Measurements from ENCODE around the gene TEK.

TEK gene

DNA sequence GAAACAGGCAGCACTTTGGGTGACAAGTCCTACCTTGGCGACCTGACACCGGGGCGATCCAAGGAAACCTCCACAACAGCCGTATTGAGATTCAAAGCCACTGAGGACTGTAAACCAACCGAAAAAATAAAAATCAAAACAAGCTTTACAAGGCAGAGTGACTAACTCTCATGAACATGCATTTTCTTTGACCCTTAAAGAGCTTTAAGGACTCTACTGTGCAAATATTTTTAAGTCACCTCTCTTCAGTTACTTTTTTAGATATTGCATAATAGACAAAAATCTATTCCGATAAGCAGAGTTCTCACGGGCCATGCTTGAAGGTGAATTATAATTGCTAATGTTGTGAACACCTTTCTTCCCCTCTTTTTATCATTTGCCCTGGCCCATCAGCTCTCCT lies 149.6 kb downstream of the TEK start:
- no peak for DNase-seq

DNA sequence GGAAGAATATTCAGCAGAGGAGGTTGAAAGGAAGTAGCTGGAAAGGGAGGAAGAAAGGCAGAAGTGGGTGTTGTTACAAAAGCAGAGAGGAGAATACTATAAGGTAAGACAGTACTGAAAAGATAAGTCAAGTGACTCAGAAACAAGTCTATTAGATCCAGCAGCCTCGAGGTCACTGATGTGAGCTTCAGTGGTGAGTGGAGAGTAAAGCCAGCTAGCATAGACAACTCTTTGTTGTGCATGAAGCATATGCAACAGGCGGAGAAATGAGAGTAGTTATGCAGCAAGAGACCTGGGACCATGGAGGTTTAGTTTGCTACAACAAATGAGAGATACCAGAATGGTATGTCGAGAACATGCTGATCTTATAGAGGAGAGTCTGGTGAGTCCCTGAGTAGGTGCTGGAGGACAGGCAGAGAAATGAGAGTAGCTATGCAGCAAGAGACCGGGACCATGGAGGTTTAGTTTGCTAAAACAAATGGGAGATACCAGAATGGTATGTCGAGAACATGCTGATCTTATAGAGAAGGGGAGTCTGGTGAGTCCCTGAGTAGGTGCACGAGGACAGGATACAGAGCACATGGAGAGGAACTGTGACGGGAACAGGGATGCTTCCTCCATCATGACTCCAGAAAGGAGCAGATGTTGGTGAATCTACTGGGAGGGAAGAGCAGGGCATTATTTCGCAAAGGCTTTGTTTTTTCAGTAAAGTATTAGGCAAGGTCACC lies 151.9 kb downstream of the TEK start:
- no peak for DNase-seq

DNA sequence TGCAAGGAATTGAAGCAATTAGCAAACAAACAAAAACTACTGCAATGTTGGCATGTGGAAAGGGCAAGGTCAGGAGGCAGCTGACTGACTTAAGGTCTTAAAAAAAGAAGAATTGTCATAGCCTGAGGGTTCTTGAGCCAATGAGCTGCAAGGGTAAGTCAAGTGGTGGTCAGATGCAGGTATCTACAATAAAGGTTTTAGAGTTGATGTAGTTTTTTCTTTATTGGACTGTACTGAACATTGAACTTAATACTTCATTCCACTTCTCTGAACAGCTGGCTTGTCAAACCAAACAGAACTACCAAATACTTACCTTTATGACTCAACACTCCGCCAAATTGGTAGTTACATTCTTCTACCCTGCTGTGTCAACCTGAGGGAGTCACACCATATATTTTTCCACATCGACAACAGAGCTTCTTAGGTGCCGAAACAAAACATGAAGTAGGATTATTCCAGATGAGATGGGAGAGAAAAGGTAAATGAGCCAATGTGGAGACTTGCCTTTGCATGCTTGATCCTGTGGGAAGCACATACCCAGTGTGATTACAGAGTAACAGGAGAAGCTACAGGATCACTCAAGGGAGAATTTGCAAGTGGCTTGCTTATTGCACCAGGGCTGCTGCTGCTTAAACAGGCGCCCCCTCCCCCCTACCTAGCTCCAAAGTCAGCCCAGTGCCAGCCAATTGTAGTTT lies 152.6 kb downstream of the TEK start:
- DNase-seq = no peak

DNA sequence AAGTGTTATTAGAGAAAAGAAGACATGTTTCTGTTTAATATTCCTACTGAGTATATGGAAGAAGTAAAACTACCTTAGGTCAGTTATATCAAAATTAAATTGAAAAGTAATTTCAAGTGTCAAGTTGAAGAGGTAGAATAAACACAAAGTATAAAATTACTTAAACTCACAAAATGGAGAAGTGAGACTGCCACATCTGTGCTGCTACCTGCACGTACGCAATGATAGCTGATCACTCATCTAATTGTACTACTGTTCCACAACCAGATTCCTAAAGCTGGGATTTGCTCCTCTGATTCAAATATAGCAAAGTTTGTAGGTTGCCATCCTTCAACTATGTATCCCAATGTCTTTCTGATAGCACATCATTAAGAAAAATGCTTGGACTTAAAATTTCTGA lies 163.1 kb downstream of the TEK start:
- no peak for DNase-seq

DNA sequence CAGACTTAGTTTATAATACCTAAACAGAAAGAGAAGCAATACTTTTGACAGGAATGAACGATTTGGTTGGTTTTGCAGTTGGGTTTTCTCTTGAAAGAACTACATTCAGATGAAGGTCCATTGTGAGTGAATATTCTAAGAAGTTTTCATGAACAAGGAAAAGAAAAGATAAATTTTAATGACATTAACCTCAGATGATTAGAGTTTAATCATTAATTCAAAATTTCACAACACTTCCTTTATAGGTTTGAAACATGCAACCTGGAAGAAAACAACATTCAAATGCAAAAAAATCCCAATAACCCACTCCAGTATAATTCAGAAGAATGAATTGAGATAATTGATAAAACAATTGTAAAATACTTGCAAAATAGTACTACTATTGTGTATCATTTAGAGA lies 164.2 kb downstream of the TEK start:
- DNase-seq = no peak

DNA sequence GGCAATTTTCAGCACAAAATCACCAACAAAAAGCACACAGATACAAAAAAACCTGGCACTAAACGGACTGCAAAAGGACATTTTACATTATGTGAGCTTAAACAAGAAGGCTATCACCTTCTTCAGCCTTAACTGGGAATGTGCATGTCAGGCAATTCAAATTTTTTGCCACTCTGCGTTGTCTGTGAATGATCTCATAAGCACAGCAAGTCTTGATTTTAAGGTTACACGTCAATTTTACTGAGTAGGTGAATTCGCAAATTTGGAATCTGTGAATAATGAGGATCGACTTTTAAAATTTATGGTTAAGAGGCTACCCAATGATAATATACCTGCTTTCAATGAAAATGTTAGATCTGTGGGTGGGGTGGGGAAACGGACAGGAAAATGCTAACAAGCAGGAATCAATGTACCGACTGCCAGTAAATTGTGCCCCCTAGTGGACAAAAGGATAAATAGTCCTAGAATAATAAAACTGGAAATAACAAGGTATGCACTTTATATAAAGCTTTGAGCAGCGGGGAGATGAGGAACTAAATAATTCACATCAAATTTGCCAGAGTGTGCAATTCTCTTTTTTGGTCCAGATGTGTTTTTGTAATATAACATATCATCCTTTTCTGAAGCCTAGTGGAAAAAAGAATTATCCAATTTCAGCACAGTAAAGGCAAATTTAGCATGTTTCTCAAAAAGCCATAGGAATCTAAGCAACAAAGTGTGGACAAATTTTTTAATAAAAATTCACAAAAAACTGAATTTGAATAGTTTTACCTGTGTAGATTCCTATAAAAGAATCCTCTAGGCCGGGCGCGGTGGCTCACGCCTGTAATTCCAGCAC lies 167.4 kb downstream of the TEK start:
- DNase-seq = peak; percentile 40

DNA sequence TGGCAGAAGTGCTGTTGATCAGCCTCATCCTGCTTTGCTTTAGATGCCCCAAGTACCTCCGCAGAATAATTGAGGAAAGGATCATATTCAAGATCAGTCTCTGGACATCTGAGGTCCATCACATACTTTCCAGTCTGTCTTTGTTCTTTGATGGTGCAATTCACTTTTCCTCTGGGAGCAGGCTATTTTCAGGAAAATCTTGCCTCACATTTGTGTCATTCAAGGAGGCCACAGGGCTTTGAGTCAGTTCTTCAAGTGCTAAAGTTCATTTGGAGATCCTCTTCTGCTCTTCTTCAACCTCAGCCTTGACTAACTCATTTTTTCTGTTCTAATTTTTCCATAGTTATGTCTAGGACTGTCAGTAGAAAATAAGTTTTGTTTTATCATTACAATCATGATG lies 169.3 kb downstream of the TEK start:
- DNase-seq = no peak

DNA sequence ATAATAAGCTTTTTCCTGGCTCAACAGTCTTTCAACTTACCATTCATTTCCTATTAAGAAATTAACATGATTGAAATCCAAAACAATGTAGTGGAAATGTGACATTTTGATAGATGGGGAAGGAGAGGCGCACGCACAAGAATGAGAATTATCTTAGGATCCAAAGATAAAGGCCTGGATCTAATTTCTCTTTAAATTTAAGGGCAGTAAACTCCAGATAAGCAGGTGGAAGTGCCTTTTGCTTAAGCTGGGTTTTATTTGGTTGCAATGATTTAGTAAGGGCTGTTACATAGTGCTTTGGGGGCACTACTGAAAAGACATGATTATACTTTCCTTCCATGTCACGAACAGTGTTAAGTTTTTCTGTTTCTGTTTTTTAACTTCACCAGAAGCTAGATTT lies 170.6 kb downstream of the TEK start:
- no peak for DNase-seq
